GM21717 (cell line): ENCODE data around the gene KRT2.

Experiments
- ATAC-seq: cut with Tn5 transposase; IDR thresholded peaks from one replicate; pipeline ENCODE4 v1.9.1; 2021; ENCODE audit warnings: mild to moderate bottlenecking, moderate library complexity; ENCODE audit not compliant: unreplicated experiment

KRT2 gene

GRCh38 chr12:52643233-52644077 is 8.6 kb downstream of the KRT2 start:
- ATAC-seq = no peak

- ATAC-seq = no peak
Observed at GRCh38 chr12:52641468-52641867, 10.5 kb downstream of the KRT2 start.

GRCh38 chr12:52637299-52637698 is 14.7 kb downstream of the KRT2 start:
- no peak for ATAC-seq

- ATAC-seq = no peak
Observed at GRCh38 chr12:52636592-52637258, 15.3 kb downstream of the KRT2 start.

- ATAC-seq = no peak
Observed at GRCh38 chr12:52636189-52636588, 15.8 kb downstream of the KRT2 start.

- ATAC-seq = no peak
Observed at GRCh38 chr12:52634266-52635056, 17.6 kb downstream of the KRT2 start.

GRCh38 chr12:52633383-52633782 is 18.6 kb downstream of the KRT2 start:
- no peak for ATAC-seq

- ATAC-seq = no peak
Observed at GRCh38 chr12:52632656-52633055, 19.4 kb downstream of the KRT2 start.

- no peak for ATAC-seq
Observed at GRCh38 chr12:52631676-52632459, 20.1 kb downstream of the KRT2 start.

GRCh38 chr12:52631264-52631663 is 20.7 kb downstream of the KRT2 start:
- no peak for ATAC-seq

- ATAC-seq = no peak
Observed at GRCh38 chr12:52630599-52631200, 21.3 kb downstream of the KRT2 start.

GRCh38 chr12:52630008-52630500 is 22.0 kb downstream of the KRT2 start:
- ATAC-seq = no peak

GRCh38 chr12:52629281-52630007 is 22.6 kb downstream of the KRT2 start:
- ATAC-seq = no peak

GRCh38 chr12:52628841-52629240 is 23.2 kb downstream of the KRT2 start:
- ATAC-seq = no peak

- no peak for ATAC-seq
Observed at GRCh38 chr12:52628111-52628507, 23.9 kb downstream of the KRT2 start.

GRCh38 chr12:52627395-52628110 is 24.5 kb downstream of the KRT2 start:
- no peak for ATAC-seq

GRCh38 chr12:52622349-52622748 is 29.7 kb downstream of the KRT2 start:
- no peak for ATAC-seq

- ATAC-seq = no peak
Observed at GRCh38 chr12:52618866-52619265, 33.1 kb downstream of the KRT2 start.

- ATAC-seq = no peak
Observed at GRCh38 chr12:52618216-52618615, 33.8 kb downstream of the KRT2 start, which contains the start of gene KRT73. Gene KRT73 (minus strand): TSS chr12:52618559. CDS start chr12:52618524, 35 bp downstream.
